Measurements from ENCODE around the gene SDK1. TPM values are rescaled to one million over a fixed set of nuclear protein-coding genes. Genes with fewer than 3 reads are reported as not detected.
A peak's percentile ranks its signal among the peaks of the same experiment; 100 is the strongest.

SDK1 gene
- total and polyA plus RNA-seq, 10 of the 15 experiments (the other 5 are each of a cell fraction or from before 2014, with no cell fraction given), result 0.14 to 0.33 TPM; not detected in 8

GRCh38 chr7:3408814-3409595 lies 108.0 kb downstream of the SDK1 start:
- RAD21 ChIA-PET (ENCODE audit: unreplicated experiment), result no interaction called here
- DNase-seq (ENCODE audit: low read depth, low spot score), result no peak
- Histone ChIP-seq H3K4me2 (ENCODE audit: control insufficient read depth, insufficient read depth) (no peak overlapping the region), H3K79me2 (ENCODE audit: control insufficient read depth, insufficient read depth, low read length) (no peaks in the 10 kb centered on the region), H2AFZ (ENCODE audit: control insufficient read depth, low read depth, low read length) (no peak overlapping the region), H3K9ac (ENCODE audit: control insufficient read depth, insufficient read depth, low read length) (no peak overlapping the region), H3K27ac (ENCODE audit: control insufficient read depth, insufficient read depth) (no peak overlapping the region), H3K36me3 (ENCODE audit: control insufficient read depth in 2 of 2, insufficient read depth in 2 of 2, low read length in 1 of 2) (no peaks in the 10 kb centered on the region), H3K9me3 (replicated peaks; ENCODE audit: control insufficient read depth, insufficient read depth, low read length) (no peaks in the 10 kb centered on the region), H3K4me3 (no peak overlapping the region), H4K20me1 (ENCODE audit: control insufficient read depth, insufficient read depth) (no peaks in the 10 kb centered on the region), H3K27me3 (replicated peaks in 1 of 2; ENCODE audit: control insufficient read depth in 2 of 2, insufficient read depth in 2 of 2, low read length in 1 of 2) (no peaks in the 10 kb centered on the region), H3K4me1 (ENCODE audit: control insufficient read depth, insufficient read depth, low read length) (no peaks in the 10 kb centered on the region)
- 0% methylated on average over 5 of the region's 5 CpGs for WGBS (ENCODE audit: insufficient coverage, insufficient replicate concordance, low lambda C conversion rate, missing lambda C conversion rate)
- BruUV-seq (replicated peaks), result no TSS peak
- CTCF ChIA-PET, result no interaction called here
- SMC1A ChIA-PET (ENCODE audit: uncharacterized antibody, unreplicated experiment), result no interaction called here
- no peak for FAIRE-seq
- in situ Hi-C loops (cut with MboI), result no loop called here
- TF ChIP-seq IKZF1 (conservative IDR thresholded peaks at IDR 0.05), result no peak
- TF ChIP-seq MTA2 (IDR thresholded peaks at IDR 0.05; ENCODE audit: low read depth), result peak; percentile 32
- intact Hi-C loops (cut with micrococcal nuclease; ENCODE audit: unreplicated experiment), result no loop called here
- ATAC-seq, result peak; percentile 52
- POLR2A ChIA-PET, result no interaction called here

GRCh38 chr7:3412871-3413270 lies 111.8 kb downstream of the SDK1 start:
- Histone ChIP-seq H3K9ac (ENCODE audit: control insufficient read depth, insufficient read depth, low read length) (no peak overlapping the region), H2AFZ (ENCODE audit: control insufficient read depth, low read depth, low read length) (no peak overlapping the region), H3K27ac (ENCODE audit: control insufficient read depth, insufficient read depth) (no peak overlapping the region), H3K4me2 (ENCODE audit: control insufficient read depth, insufficient read depth) (no peak overlapping the region), H3K9me3 (replicated peaks; ENCODE audit: control insufficient read depth, insufficient read depth, low read length) (no peaks in the 10 kb centered on the region), H3K27me3 (replicated peaks in 1 of 2; ENCODE audit: control insufficient read depth in 2 of 2, insufficient read depth in 2 of 2, low read length in 1 of 2) (no peaks in the 10 kb centered on the region), H3K79me2 (ENCODE audit: control insufficient read depth, insufficient read depth, low read length) (no peaks in the 10 kb centered on the region), H4K20me1 (ENCODE audit: control insufficient read depth, insufficient read depth) (no peaks in the 10 kb centered on the region), H3K36me3 (ENCODE audit: control insufficient read depth in 2 of 2, insufficient read depth in 2 of 2, low read length in 1 of 2) (no peaks in the 10 kb centered on the region), H3K4me1 (ENCODE audit: control insufficient read depth, insufficient read depth, low read length) (no peaks in the 10 kb centered on the region), H3K4me3 (no peak overlapping the region)
- SMC1A ChIA-PET (ENCODE audit: uncharacterized antibody, unreplicated experiment), result interaction anchor here (0.7 kb wide), 1 partner anchor 31 kb away, joined by 3 read pairs; no protein-coding TSS in a partner anchor
- in situ Hi-C loops (cut with MboI), result no loop called here
- BruUV-seq (replicated peaks), result no TSS peak
- WGBS (ENCODE audit: insufficient coverage, insufficient replicate concordance, low lambda C conversion rate, missing lambda C conversion rate), result 8% methylated on average over 2 of the region's 2 CpGs
- intact Hi-C loops (cut with micrococcal nuclease; ENCODE audit: unreplicated experiment), result no loop called here
- no peak for DNase-seq (ENCODE audit: low read depth, low spot score)
- CTCF ChIA-PET, result no interaction called here
- TF ChIP-seq SREBF1 (IDR thresholded peaks at IDR 0.05; ENCODE audit: low read length), result no peak
- no peak for TF ChIP-seq STAT1 (conservative IDR thresholded peaks at IDR 0.05)
- POLR2A ChIA-PET, result no interaction called here
- ATAC-seq, result no peak
- no peak for FAIRE-seq
- RAD21 ChIA-PET (ENCODE audit: unreplicated experiment), result no interaction called here

Measured in GM12878 (cell line).